ENCODE data around the gene STK39. TPM values are rescaled to one million over a fixed set of nuclear protein-coding genes. Genes with fewer than 3 reads are reported as not detected.

Gene STK39
- polyA plus RNA-seq, 1 donor (not counting 4 experiments of a cell fraction or from before 2014, with no cell fraction given) = 20.7 TPM

- no peak overlapping the region for H3K27ac ChIP-seq (ENCODE audit: control insufficient read depth, insufficient read depth, low read length)
- no peak for FAIRE-seq
- H3K9me3 ChIP-seq (ENCODE audit: control insufficient read depth, low read depth, low read length) = no peaks in the 10 kb centered on the region
- H3K4me2 ChIP-seq (ENCODE audit: control insufficient read depth, extremely low read depth, insufficient read depth, low read depth, low read length) = no peak overlapping the region
- no peak overlapping the region for H2AFZ ChIP-seq (ENCODE audit: control insufficient read depth, low read length)
- no peaks in the 10 kb centered on the region for H3K36me3 ChIP-seq (ENCODE audit: control insufficient read depth in 2 of 2, extremely low read depth in 1 of 2, insufficient read depth in 2 of 2, low read length in 2 of 2)
- DNase-seq (ENCODE audit: low read depth, low spot score) = no peak
- no peaks in the 10 kb centered on the region for H3K9me1 ChIP-seq (ENCODE audit: control insufficient read depth, extremely low read depth, insufficient read depth, low read length)
- H3K9ac ChIP-seq (ENCODE audit: control insufficient read depth, extremely low read depth, insufficient read depth, low read length) = no peak overlapping the region
- H3K27me3 ChIP-seq (ENCODE audit: control insufficient read depth, extremely low read depth, insufficient read depth, low read length) = no peaks in the 10 kb centered on the region
- dilution Hi-C loops (cut with MboI; ENCODE audit: extremely low pct_ligation_motif_present, low sequenced_read_pairs) = no loop called here
- H3K4me1 ChIP-seq (ENCODE audit: control insufficient read depth, extremely low read depth, insufficient read depth, low read length) = no peaks in the 10 kb centered on the region
- H4K20me1 ChIP-seq (ENCODE audit: control insufficient read depth, extremely low read depth, insufficient read depth, low read length) = no peaks in the 10 kb centered on the region
- H3K79me2 ChIP-seq (ENCODE audit: control insufficient read depth, insufficient read depth, low read length) = no peaks in the 10 kb centered on the region
- no peak for TF ChIP-seq CTCF (optimal IDR thresholded peaks at IDR 0.05 in 1 of 3, IDR thresholded peaks at IDR 0.05 in 1 of 3, conservative IDR thresholded peaks at IDR 0.05 in 1 of 3; ENCODE audit: extremely low read depth in 1 of 3, insufficient read depth in 2 of 3, low read length in 3 of 3)
- TF ChIP-seq EZH2 (IDR thresholded peaks at IDR 0.05; ENCODE audit: low read length) = no peak
- H3K4me3 ChIP-seq (ENCODE audit: control insufficient read depth in 2 of 3, extremely low read depth in 1 of 3, insufficient read depth in 2 of 3, low read depth in 1 of 3, low read length in 3 of 3) = no peak overlapping the region
Measured at GRCh38 chr2:168076731-168077130, 170.7 kb downstream of the STK39 start.

GRCh38 chr2:168075446-168075845, 171.9 kb downstream of the STK39 start:
- peak; percentile 46 for FAIRE-seq
- dilution Hi-C loops (cut with MboI; ENCODE audit: extremely low pct_ligation_motif_present, low sequenced_read_pairs) = no loop called here
- Histone ChIP-seq H3K9ac (ENCODE audit: control insufficient read depth, extremely low read depth, insufficient read depth, low read length) (no peak overlapping the region), H3K27ac (ENCODE audit: control insufficient read depth, insufficient read depth, low read length) (no peak overlapping the region), H3K27me3 (ENCODE audit: control insufficient read depth, extremely low read depth, insufficient read depth, low read length) (no peaks in the 10 kb centered on the region), H3K4me2 (ENCODE audit: control insufficient read depth, extremely low read depth, insufficient read depth, low read depth, low read length) (no peak overlapping the region), H4K20me1 (ENCODE audit: control insufficient read depth, extremely low read depth, insufficient read depth, low read length) (no peaks in the 10 kb centered on the region), H2AFZ (ENCODE audit: control insufficient read depth, low read length) (no peak overlapping the region), H3K9me3 (ENCODE audit: control insufficient read depth, low read depth, low read length) (no peaks in the 10 kb centered on the region), H3K79me2 (ENCODE audit: control insufficient read depth, insufficient read depth, low read length) (no peaks in the 10 kb centered on the region), H3K36me3 (ENCODE audit: control insufficient read depth in 2 of 2, extremely low read depth in 1 of 2, insufficient read depth in 2 of 2, low read length in 2 of 2) (peaks cover 0 to 2% of the 10 kb centered on the region in 2 experiments), H3K9me1 (ENCODE audit: control insufficient read depth, extremely low read depth, insufficient read depth, low read length) (no peaks in the 10 kb centered on the region), H3K4me1 (ENCODE audit: control insufficient read depth, extremely low read depth, insufficient read depth, low read length) (no peaks in the 10 kb centered on the region), H3K4me3 (ENCODE audit: control insufficient read depth in 2 of 3, extremely low read depth in 1 of 3, insufficient read depth in 2 of 3, low read depth in 1 of 3, low read length in 3 of 3) (no peak overlapping the region)
- no peak for TF ChIP-seq CTCF (optimal IDR thresholded peaks at IDR 0.05 in 1 of 3, IDR thresholded peaks at IDR 0.05 in 1 of 3, conservative IDR thresholded peaks at IDR 0.05 in 1 of 3; ENCODE audit: extremely low read depth in 1 of 3, insufficient read depth in 2 of 3, low read length in 3 of 3)
- TF ChIP-seq EZH2 (IDR thresholded peaks at IDR 0.05; ENCODE audit: low read length) = no peak
- no peak for DNase-seq (ENCODE audit: low read depth, low spot score)
